Left lung (tissue), 10 donors: ENCODE data around the gene RTP1. TPM values are rescaled to one million over a fixed set of nuclear protein-coding genes. Genes with fewer than 3 reads are reported as not detected.

Experiments
- ATAC-seq: fragments of 200-7000 bp; cut with Tn5 transposase; one replicate; pipeline ENCODE4 v1.9.1; 2020; ENCODE audit warnings: moderate library complexity
- DNase-seq, 4 donors: peaks; one replicate each; pipeline ENCODE4 v3.0.0-alpha.2; 2013 to 2020
- H3K27ac ChIP-seq, 2 donors: fragments of 200-600 bp; sonication (generic) in 1 of 2; one replicate each; pipeline versions ENCODE4 v1.5.0 to v1.8.0; 2020 to 2021
- H3K27me3 ChIP-seq, 2 donors: fragments of 200-600 bp; sonication (generic) in 1 of 2; one replicate each; pipeline versions ENCODE4 v1.5.0 to v1.8.0; 2020 to 2021
- H3K36me3 ChIP-seq, 2 donors: fragments of 200-600 bp; sonication (generic) in 1 of 2; one replicate each; pipeline versions ENCODE4 v1.5.0 to v1.8.0; 2020 to 2021
- H3K4me1 ChIP-seq, 2 donors: fragments of 200-600 bp; one replicate each; pipeline ENCODE4 v1.8.0; 2021
- H3K4me3 ChIP-seq, 2 donors: fragments of 200-600 bp; sonication (generic) in 1 of 2; one replicate each; pipeline versions ENCODE4 v1.5.0 to v1.8.0; 2020 to 2021; ENCODE audit warnings: mild to moderate bottlenecking in 1 of 2
- H3K9me3 ChIP-seq, 2 donors: fragments of 200-600 bp; sonication (generic) in 1 of 2; one replicate each; pipeline versions ENCODE4 v1.5.0 to v1.8.0; 2020 to 2021
- intact Hi-C, 2 donors: fragments of 100-400 bp; cut with DNase I; formaldehyde crosslinking; loops; one replicate each; pipeline versions ENCODE4 v1.11.2 to v1.14.2; 2022
- polyA plus RNA-seq, 6 donors: library from polyadenylated mRNA; unstranded; fragments of 120-200 nt; gene quantifications; one replicate each; pipeline ENCODE4 v1.2.1, GENCODE V29; 2013; ENCODE audit not compliant: insufficient read length in 6 of 6
- total RNA-seq, 2 donors: library from RNA; stranded (reverse); fragmentation: NEBNext Ultra II Directional; extraction: Animal tissue kit (Norgen Biotek cat#: 25700); gene quantifications; one replicate each; pipeline ENCODE4 v1.2.1, GENCODE V29; 2021
- TF ChIP-seq, protein P1 (sequence below), 2 donors: fragments of 200-600 bp; sonication (generic) in 1 of 2; IDR thresholded peaks; one replicate each; pipeline versions ENCODE4 v1.5.0 to v1.8.0; 2021; ENCODE audit warnings: antibody characterized with exemption in 2 of 2
- donor health status: DM: no; HTN: yes; CAD: no.
- donor health status: DM: no; HTN: no; CAD: no.

Gene RTP1
- total and polyA plus RNA-seq, 8 donors, result not detected

DNA sequence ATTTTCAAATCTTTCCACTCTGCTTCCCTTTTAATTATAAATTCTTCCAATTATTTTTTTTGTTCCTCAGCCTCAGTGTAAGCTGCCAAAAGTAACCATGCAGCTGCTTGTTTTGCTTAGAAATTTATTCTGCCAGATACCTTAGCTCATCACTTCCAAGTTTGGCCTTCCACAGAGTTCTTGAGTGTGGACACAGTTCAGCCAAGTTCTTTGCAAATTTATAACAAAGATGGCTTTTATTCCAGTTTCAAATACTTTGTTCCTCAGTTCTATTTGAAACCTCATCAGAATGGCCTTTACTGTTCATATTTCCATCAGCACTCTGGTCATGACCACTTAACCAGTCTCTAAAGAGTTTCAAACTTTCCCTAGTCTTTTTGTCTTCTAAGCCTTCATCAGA, 10.3 kb downstream of the RTP1 start:
- peak overlapping the region in 1 of 2 donors; percentile 54 for H3K27ac ChIP-seq
- ATAC-seq, result peak; percentile 12
- intact Hi-C loops, result no loop called here

DNA sequence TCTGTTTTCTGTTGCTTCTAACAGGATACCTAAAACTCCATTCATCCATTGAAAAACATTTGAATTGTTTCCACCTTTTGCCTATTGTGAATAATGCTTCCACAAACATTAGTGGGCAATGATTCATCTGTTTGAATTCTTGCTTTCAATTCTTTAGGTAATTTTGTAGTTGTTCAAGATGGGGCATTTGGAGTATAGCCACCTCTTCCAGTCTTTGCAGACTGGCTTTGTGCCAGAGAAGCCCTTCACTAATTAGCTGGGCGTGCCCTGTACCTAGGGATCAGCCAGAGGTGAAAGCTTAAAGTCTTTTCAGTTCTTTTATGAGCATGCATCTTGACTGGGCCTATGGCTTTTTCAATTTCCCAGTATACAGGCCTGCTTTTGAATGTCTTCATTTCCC, 10.9 kb downstream of the RTP1 start:
- Histone ChIP-seq H3K4me1 (peaks cover 0 to 4% of the 10 kb centered on the region in 2 donors), H3K4me3 (no peak overlapping the region), H3K36me3 (no peaks in the 10 kb centered on the region), H3K27ac (peak overlapping the region in 1 of 2 donors; percentile 54), H3K27me3 (no peaks in the 10 kb centered on the region), H3K9me3 (peaks cover 0 to 4% of the 10 kb centered on the region in 2 donors)
- TF ChIP-seq, protein P1, sequence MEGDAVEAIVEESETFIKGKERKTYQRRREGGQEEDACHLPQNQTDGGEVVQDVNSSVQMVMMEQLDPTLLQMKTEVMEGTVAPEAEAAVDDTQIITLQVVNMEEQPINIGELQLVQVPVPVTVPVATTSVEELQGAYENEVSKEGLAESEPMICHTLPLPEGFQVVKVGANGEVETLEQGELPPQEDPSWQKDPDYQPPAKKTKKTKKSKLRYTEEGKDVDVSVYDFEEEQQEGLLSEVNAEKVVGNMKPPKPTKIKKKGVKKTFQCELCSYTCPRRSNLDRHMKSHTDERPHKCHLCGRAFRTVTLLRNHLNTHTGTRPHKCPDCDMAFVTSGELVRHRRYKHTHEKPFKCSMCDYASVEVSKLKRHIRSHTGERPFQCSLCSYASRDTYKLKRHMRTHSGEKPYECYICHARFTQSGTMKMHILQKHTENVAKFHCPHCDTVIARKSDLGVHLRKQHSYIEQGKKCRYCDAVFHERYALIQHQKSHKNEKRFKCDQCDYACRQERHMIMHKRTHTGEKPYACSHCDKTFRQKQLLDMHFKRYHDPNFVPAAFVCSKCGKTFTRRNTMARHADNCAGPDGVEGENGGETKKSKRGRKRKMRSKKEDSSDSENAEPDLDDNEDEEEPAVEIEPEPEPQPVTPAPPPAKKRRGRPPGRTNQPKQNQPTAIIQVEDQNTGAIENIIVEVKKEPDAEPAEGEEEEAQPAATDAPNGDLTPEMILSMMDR (IDR thresholded peaks at IDR 0.05), result no peak
- peak; percentile 55 for ATAC-seq
- DNase-seq, result no peak
- intact Hi-C loops, result no loop called here

More for the DNA sequence above, 10.3 kb downstream of the RTP1 start:
- no peak for DNase-seq
- H3K27me3 ChIP-seq, result no peaks in the 10 kb centered on the region
- TF ChIP-seq, protein P1 (IDR thresholded peaks at IDR 0.05), result no peak
- no peak overlapping the region for H3K4me3 ChIP-seq
- H3K36me3 ChIP-seq, result no peaks in the 10 kb centered on the region
- H3K4me1 ChIP-seq, result peaks cover 0 to 4% of the 10 kb centered on the region in 2 donors
- peaks cover 0 to 4% of the 10 kb centered on the region in 2 donors for H3K9me3 ChIP-seq

DNA sequence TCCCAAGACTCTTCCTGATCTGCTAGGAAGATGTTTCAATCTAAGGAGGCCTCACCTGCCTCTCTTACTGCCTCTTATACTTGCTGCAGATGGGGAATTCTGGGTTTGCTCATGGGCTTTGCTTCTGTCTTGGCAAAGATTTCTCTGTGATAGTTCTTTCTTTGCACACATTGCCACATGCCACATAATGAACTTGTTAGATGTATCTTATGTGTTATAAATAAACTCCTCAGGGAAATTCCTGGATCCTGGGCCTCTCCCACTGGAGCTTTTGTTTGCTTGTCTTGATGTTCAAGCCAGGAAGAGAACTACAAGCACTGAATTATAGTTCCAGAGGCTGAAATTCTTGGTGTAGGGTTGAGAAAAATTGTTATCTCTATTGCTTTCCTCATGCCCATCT, 12.2 kb downstream of the RTP1 start:
- H3K27ac ChIP-seq, result peak overlapping the region in 1 of 2 donors; percentile 22
- H3K9me3 ChIP-seq, result peaks cover 0 to 4% of the 10 kb centered on the region in 2 donors
- no peak overlapping the region for H3K4me3 ChIP-seq
- H3K4me1 ChIP-seq, result peaks cover 0 to 4% of the 10 kb centered on the region in 2 donors
- no peak for DNase-seq
- intact Hi-C loops, result no loop called here
- no peaks in the 10 kb centered on the region for H3K36me3 ChIP-seq
- ATAC-seq, result no peak
- TF ChIP-seq, protein P1 (IDR thresholded peaks at IDR 0.05), result no peak
- no peaks in the 10 kb centered on the region for H3K27me3 ChIP-seq

DNA sequence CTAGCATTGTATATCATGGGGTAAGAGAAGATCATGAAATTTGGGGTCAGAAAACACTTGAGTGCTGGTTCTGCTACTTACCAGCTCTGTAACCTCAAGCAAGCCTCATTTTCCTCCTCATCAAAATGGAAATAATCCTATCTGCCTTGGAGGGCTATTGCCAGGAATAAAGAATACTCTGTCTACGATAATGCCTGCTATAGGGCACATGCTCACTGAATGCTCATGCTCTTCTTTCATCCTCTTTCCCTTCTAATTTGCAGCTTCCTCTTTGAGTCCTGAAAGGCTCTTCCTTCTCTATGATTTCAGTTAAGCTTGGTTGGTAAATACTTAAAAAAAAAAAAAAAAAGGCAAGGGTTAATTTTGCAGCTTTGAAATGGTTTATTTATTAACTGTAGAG, 12.8 kb downstream of the RTP1 start:
- ATAC-seq, result no peak
- peak overlapping the region in 1 of 2 donors; percentile 22 for H3K27ac ChIP-seq
- no peak overlapping the region for H3K4me3 ChIP-seq
- peaks cover 0 to 4% of the 10 kb centered on the region in 2 donors for H3K9me3 ChIP-seq
- TF ChIP-seq, protein P1 (IDR thresholded peaks at IDR 0.05), result no peak
- DNase-seq, result no peak
- peaks cover 0 to 4% of the 10 kb centered on the region in 2 donors for H3K4me1 ChIP-seq
- intact Hi-C loops, result no loop called here
- H3K36me3 ChIP-seq, result no peaks in the 10 kb centered on the region
- H3K27me3 ChIP-seq, result no peaks in the 10 kb centered on the region

DNA sequence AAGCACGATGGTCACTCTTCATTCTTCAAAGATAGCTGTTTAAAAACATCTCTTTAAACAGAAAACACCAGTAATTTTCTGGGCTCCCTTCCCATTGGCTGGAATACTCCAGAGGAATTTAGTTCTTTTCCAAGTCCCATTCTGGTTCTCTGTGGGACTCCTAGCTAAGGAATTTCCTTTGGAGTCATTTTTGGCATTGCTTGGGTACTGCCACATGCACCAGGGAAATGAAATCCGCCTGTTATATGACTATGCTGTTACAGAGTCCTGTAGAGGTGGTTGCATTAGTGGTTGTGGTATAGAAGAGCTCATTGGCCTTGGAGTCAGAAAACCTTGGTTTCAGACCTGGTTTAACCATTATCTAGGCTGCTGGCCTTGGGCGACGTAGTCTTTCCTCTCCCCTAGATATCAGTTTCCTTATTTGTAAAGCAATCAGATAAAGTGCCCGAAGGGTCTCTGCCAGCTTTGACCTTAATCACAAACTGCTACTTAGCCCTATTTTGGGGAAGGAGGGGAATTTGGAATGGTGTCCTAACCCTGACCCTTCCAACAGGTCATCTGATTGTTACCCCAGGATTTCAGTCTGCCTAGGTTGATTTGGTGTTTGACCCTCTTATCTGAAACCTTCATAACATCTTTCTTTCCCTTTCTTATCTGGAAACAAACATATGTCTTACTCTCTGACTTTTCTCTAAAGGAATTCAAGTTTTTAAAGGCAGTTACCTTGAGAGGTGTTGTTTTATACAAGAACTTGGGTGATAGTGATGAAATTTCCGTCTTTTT, 13.4 kb downstream of the RTP1 start:
- peak overlapping the region in 1 of 2 donors; percentile 27 for H3K27ac ChIP-seq
- no peaks in the 10 kb centered on the region for H3K27me3 ChIP-seq
- H3K9me3 ChIP-seq, result peaks cover 0 to 4% of the 10 kb centered on the region in 2 donors
- no peaks in the 10 kb centered on the region for H3K36me3 ChIP-seq
- intact Hi-C loops, result no loop called here
- DNase-seq, result peak in 2 of 4 donors; percentile 47 to 53
- peak; percentile 24 for ATAC-seq
- no peak overlapping the region for H3K4me3 ChIP-seq
- TF ChIP-seq, protein P1 (IDR thresholded peaks at IDR 0.05), result no peak
- peaks cover 0 to 4% of the 10 kb centered on the region in 2 donors for H3K4me1 ChIP-seq
